ENCODE data around the gene ENKUR.

DNA sequence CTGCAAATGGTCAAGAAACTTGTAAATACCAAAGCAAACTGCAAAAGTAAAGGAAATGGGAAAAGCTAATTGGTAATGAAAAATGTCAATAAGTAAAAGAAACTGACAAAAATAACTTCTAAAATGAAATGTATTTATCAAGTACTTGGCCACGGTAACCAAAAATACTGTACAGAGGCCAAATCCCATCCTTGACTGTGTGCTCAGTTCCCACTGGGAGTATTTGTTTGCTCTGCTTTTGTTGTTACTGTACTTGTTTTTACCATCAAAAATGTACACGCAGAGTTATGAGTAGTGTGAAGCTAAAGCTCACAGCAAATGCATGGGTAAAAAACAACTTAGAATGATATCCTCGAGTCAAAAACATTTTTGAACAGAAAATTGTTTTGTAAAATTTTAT, 31.1 kb downstream of the ENKUR start:
- TF ChIP-seq, protein P1, sequence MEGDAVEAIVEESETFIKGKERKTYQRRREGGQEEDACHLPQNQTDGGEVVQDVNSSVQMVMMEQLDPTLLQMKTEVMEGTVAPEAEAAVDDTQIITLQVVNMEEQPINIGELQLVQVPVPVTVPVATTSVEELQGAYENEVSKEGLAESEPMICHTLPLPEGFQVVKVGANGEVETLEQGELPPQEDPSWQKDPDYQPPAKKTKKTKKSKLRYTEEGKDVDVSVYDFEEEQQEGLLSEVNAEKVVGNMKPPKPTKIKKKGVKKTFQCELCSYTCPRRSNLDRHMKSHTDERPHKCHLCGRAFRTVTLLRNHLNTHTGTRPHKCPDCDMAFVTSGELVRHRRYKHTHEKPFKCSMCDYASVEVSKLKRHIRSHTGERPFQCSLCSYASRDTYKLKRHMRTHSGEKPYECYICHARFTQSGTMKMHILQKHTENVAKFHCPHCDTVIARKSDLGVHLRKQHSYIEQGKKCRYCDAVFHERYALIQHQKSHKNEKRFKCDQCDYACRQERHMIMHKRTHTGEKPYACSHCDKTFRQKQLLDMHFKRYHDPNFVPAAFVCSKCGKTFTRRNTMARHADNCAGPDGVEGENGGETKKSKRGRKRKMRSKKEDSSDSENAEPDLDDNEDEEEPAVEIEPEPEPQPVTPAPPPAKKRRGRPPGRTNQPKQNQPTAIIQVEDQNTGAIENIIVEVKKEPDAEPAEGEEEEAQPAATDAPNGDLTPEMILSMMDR (IDR thresholded peaks at IDR 0.05 in 8 of 11, conservative IDR thresholded peaks at IDR 0.05 in 3 of 11) = no peak
- TF ChIP-seq POLR2AphosphoS5 (IDR thresholded peaks at IDR 0.05) = no peak
- TF ChIP-seq POLR2A (IDR thresholded peaks at IDR 0.05) = no peak
